ENCODE results near the gene GARNL3.

GRCh38 chr9:127252410-127253318 lies 11.9 kb upstream of the GARNL3 start:
- TF ChIP-seq CTCF (IDR thresholded peaks at IDR 0.05), result no peak
- TF ChIP-seq EZH2 (IDR thresholded peaks at IDR 0.05; ENCODE audit: borderline replicate concordance, insufficient read depth, low read depth, low read length, poor library complexity, severe bottlenecking), result no peak
